Measurements from ENCODE around the gene C11orf16. TPM values are rescaled to one million over a fixed set of nuclear protein-coding genes. Genes with fewer than 3 reads are reported as not detected.
A peak's percentile ranks its signal among the peaks of the same experiment; 100 is the strongest.

Gene C11orf16
- total RNA-seq, 2 experiments from 2014 or later = not detected

DNA sequence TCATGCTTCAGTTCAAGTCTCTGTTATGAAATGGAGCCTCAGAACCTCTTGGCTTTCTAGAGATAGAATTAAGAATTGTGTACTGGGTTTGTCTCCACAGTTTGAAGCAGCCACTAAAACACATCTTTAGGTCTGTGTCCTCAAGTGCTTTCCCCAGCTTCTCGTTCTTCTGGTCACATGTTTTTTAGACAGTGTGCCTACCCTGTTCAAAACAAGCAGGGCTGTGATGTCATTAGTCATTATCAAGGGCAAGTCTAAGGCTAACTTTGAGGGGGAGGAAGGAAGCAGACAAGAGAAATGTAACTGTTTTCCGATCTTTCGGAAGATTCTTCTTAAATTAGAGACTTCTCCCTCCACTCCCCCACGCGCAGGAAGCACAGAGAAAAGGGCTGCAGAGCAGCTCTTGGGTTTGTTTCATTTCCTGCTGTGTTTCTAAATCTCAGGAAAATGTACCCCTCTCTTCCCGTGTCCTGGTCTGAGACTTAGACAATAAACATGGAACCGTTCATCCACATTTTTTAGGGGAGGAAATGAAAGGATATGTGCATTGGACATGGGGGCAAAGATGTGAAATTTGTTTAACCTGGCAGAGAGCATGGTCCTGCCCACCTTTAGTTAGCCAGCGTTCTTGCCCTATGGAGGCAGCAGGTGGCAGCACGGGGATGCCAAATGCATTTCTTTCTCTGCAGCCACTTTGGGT is 18.6 kb downstream of the C11orf16 start:
- H3K4me1 ChIP-seq (ENCODE audit: insufficient read depth, low read length) = peaks cover 27% of the 10 kb centered on the region
- H3K36me3 Mint-ChIP-seq (ENCODE audit: low read depth) = peaks cover 20% of the 10 kb centered on the region
- DNase-seq = peak; percentile 19 to 69 (median 34)

DNA sequence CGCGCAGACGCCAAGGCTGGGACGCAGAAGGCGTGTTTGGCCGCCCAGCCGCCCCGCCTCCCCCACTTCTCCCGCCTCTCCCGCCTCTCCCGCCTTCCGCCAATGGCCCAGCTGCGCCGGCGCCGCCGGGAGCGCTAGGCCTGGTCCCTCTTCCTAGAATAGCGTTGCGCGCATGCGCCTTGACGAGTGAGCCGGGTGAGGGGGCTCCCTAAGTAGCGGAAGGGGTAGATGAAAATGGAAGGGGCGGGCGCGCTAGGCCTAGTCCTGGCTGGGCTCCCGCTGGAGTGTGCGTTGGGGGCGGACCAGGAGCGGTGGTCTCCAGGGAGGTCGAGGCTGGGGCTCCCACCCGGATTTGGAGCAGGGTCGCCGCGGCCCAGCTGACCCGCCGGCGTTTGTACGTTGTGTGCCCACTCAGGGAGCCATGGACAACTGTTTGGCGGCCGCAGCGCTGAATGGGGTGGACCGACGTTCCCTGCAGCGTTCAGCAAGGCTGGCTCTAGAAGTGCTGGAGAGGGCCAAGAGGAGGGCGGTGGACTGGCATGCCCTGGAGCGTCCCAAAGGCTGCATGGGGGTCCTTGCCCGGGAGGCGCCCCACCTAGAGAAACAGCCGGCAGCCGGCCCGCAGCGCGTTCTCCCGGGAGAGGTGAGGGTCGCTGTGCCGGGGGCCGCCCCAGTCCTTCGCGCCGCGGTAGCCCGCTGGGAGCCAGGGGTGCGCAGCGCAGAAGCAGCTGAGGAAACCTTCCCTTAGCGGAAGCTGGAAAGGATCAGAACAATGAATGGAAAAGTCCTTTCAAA is 21.5 kb downstream of the C11orf16 start, which contains the start of gene AKIP1:
Gene AKIP1 (plus strand): TSS at position 161 of the 795 bp plus-strand sequence. CDS start 261 bp downstream, at position 422.
- no peaks in the 10 kb centered on the region for H3K36me3 ChIP-seq (ENCODE audit: insufficient read depth, low read length)
- CTCF ChIA-PET = interaction anchor here (1.2 kb wide), 1 partner anchor 48 kb away, joined by 3 read pairs; no protein-coding TSS in a partner anchor
- H3K4me1 Mint-ChIP-seq (ENCODE audit: low read depth) = peaks cover 47% of the 10 kb centered on the region
- peaks cover 8% of the 10 kb centered on the region for H3K36me3 Mint-ChIP-seq (ENCODE audit: low read depth)
- no peaks in the 10 kb centered on the region for H3K27me3 Mint-ChIP-seq
- H3K4me3 Mint-ChIP-seq = peak within 1 kb of the TSS; percentile 96
- peak; percentile 44 to 91 (median 74) for DNase-seq
- H3K9me3 ChIP-seq (ENCODE audit: control insufficient read depth in 1 of 2, insufficient read depth in 1 of 2, low read length in 2 of 2) = no peaks in the 10 kb centered on the region
- H3K27me3 ChIP-seq (ENCODE audit: control insufficient read depth in 1 of 2, insufficient read depth in 2 of 2, low read length in 2 of 2) = no peaks in the 10 kb centered on the region
- H3K4me3 ChIP-seq (ENCODE audit: low read length) = peak within 1 kb of the TSS; percentile 89
- peak within 1 kb of the TSS; percentile 82 for H3K27ac Mint-ChIP-seq
- TF ChIP-seq, protein P1, sequence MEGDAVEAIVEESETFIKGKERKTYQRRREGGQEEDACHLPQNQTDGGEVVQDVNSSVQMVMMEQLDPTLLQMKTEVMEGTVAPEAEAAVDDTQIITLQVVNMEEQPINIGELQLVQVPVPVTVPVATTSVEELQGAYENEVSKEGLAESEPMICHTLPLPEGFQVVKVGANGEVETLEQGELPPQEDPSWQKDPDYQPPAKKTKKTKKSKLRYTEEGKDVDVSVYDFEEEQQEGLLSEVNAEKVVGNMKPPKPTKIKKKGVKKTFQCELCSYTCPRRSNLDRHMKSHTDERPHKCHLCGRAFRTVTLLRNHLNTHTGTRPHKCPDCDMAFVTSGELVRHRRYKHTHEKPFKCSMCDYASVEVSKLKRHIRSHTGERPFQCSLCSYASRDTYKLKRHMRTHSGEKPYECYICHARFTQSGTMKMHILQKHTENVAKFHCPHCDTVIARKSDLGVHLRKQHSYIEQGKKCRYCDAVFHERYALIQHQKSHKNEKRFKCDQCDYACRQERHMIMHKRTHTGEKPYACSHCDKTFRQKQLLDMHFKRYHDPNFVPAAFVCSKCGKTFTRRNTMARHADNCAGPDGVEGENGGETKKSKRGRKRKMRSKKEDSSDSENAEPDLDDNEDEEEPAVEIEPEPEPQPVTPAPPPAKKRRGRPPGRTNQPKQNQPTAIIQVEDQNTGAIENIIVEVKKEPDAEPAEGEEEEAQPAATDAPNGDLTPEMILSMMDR (IDR thresholded peaks at IDR 0.05) = no peak
- H3K9me3 Mint-ChIP-seq = no peaks in the 10 kb centered on the region
- peak within 1 kb of the TSS; percentile 41 to 55 for H3K27ac ChIP-seq (ENCODE audit: low read depth in 1 of 2, low read length in 2 of 2)
- intact Hi-C loops (cut with DNase I, micrococcal nuclease) = loop anchor here in 1 of 2 experiments (2.0 to 10.0 kb wide), 4 partner anchors 52 to 1384 kb away; partner anchors contain the start of genes RPL27A, SBF2 and TRIM66
- ATAC-seq (ENCODE audit: poor library complexity) = peak; percentile 61
- H3K4me1 ChIP-seq (ENCODE audit: insufficient read depth, low read length) = peaks cover 27% of the 10 kb centered on the region
- POLR2A ChIA-PET = interaction anchor here (0.5 to 1.2 kb wide), 5 partner anchors 53 to 229 kb away, joined by 3 to 7 read pairs (median 6); partner anchors contain the start of genes RPL27A, TMEM9B and TRIM66

More for the DNA sequence above, 18.6 kb downstream of the C11orf16 start:
- TF ChIP-seq, protein P1 (IDR thresholded peaks at IDR 0.05) = peak; percentile 75
- peak overlapping the region; percentile 54 to 57 for H3K27ac ChIP-seq (ENCODE audit: low read depth in 1 of 2, low read length in 2 of 2)
- H3K9me3 ChIP-seq (ENCODE audit: control insufficient read depth in 1 of 2, insufficient read depth in 1 of 2, low read length in 2 of 2) = no peaks in the 10 kb centered on the region
- Mint-ChIP-seq H3K4me1 (ENCODE audit: low read depth) (peaks cover 37% of the 10 kb centered on the region), H3K27ac (peak overlapping the region; percentile 92), H3K9me3 (no peaks in the 10 kb centered on the region), H3K27me3 (no peaks in the 10 kb centered on the region), H3K4me3 (peak overlapping the region; percentile 85)
- peak; percentile 64 for ATAC-seq (ENCODE audit: poor library complexity)
- POLR2A ChIA-PET = interaction anchor here (0.6 to 2.2 kb wide), 4 partner anchors 9 to 232 kb away, joined by 3 to 9 read pairs (median 6); partner anchors contain the start of genes RPL27A, TMEM9B and TRIM66
- intact Hi-C loops (cut with DNase I, micrococcal nuclease) = loop anchor here (1.0 to 10.0 kb wide), 6 partner anchors 45 to 1381 kb away; partner anchors contain the start of genes RPL27A (in 1 of the 2), SBF2 (in 1 of the 2) and TRIM66 (in 1 of the 2)
- peak overlapping the region; percentile 34 for H3K4me3 ChIP-seq (ENCODE audit: low read length)
- H3K27me3 ChIP-seq (ENCODE audit: control insufficient read depth in 1 of 2, insufficient read depth in 2 of 2, low read length in 2 of 2) = no peaks in the 10 kb centered on the region
- CTCF ChIA-PET = interaction anchor here (0.7 to 2.9 kb wide), 3 partner anchors 46 to 659 kb away, joined by 3 to 14 read pairs (median 7); partner anchors contain the start of gene WEE1
- peaks cover 7% of the 10 kb centered on the region for H3K36me3 ChIP-seq (ENCODE audit: insufficient read depth, low read length)

DNA sequence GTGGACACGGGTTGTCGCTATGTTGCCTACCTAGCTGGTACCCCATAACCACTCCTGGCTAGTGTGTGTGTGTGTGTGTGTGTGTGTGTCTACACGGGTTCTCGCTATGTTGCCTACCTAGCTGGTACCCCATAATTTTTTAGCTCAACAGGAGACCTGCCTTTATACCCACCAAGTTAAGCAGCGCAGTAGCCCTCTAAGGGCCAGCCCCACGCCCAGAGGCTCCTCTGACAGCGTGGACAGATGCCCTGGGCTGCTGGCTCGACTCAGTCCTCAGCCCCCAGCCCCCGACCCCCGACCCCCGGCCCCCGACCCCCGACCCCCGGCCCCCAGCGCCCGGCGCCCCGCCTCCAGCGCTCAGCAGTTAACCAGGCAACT is 22.1 kb downstream of the C11orf16 start:
- no peak for ATAC-seq (ENCODE audit: poor library complexity)
- H3K4me3 ChIP-seq (ENCODE audit: low read length) = peak overlapping the region; percentile 89
- no peaks in the 10 kb centered on the region for H3K27me3 Mint-ChIP-seq
- intact Hi-C loops (cut with DNase I, micrococcal nuclease) = loop anchor here in 1 of 2 experiments (2.0 to 10.0 kb wide), 4 partner anchors 52 to 1384 kb away; partner anchors contain the start of genes RPL27A, SBF2 and TRIM66
- no peaks in the 10 kb centered on the region for H3K9me3 Mint-ChIP-seq
- ChIA-PET POLR2A (interaction anchor here (0.5 to 1.2 kb wide), 4 partner anchors 54 to 269 kb away, joined by 3 to 7 read pairs (median 4); partner anchors contain the start of genes RPL27A and TMEM9B), CTCF (interaction anchor here (1.2 kb wide), 1 partner anchor 49 kb away, joined by 3 read pairs; no protein-coding TSS in a partner anchor)
- H3K27me3 ChIP-seq (ENCODE audit: control insufficient read depth in 1 of 2, insufficient read depth in 2 of 2, low read length in 2 of 2) = no peaks in the 10 kb centered on the region
- no peaks in the 10 kb centered on the region for H3K36me3 ChIP-seq (ENCODE audit: insufficient read depth, low read length)
- peaks cover 47% of the 10 kb centered on the region for H3K4me1 Mint-ChIP-seq (ENCODE audit: low read depth)
- H3K27ac Mint-ChIP-seq = peak overlapping the region; percentile 82
- H3K27ac ChIP-seq (ENCODE audit: low read depth in 1 of 2, low read length in 2 of 2) = no peak overlapping the region
- H3K36me3 Mint-ChIP-seq (ENCODE audit: low read depth) = peaks cover 8% of the 10 kb centered on the region
- TF ChIP-seq, protein P1 (IDR thresholded peaks at IDR 0.05) = no peak
- H3K4me3 Mint-ChIP-seq = peak overlapping the region; percentile 96
- DNase-seq = peak in 1 of 14 experiments; percentile 12
- peaks cover 27% of the 10 kb centered on the region for H3K4me1 ChIP-seq (ENCODE audit: insufficient read depth, low read length)
- H3K9me3 ChIP-seq (ENCODE audit: control insufficient read depth in 1 of 2, insufficient read depth in 1 of 2, low read length in 2 of 2) = no peaks in the 10 kb centered on the region

All from CD4-positive, alpha-beta T cell (primary cell).